WTC11 (cell line): ENCODE measurements around the gene FBXO24. TPM values are rescaled to one million over a fixed set of nuclear protein-coding genes. Genes with fewer than 3 reads are reported as not detected.

Source experiments
- ATAC-seq: fragments of 200-7000 bp; cut with Tn5 transposase; 2 replicates; pipeline ENCODE4 v1.10.0; 2021; ENCODE audit warnings: mild to moderate bottlenecking, moderate library complexity
- CTCF ChIA-PET: fragments of 300-600 bp; sonication (Branson Sonifier 250); formaldehyde crosslinking; loops from one replicate; lab custom pipeline; 2021; ENCODE audit warnings: antibody characterized with exemption; lab: Charles Lee
- POLR2A ChIA-PET: fragments of 350-600 bp; sonication (Branson Sonifier 250); formaldehyde crosslinking; loops from one replicate; lab custom pipeline; 2021; ENCODE audit warnings: antibody characterized with exemption; lab: Charles Lee
- DNase-seq: peaks from one replicate; pipeline ENCODE4 v3.0.0; 2021; ENCODE audit warnings: low spot score
- H3K27ac Mint-ChIP-seq: 2 replicates; pipeline ENCODE4 v1.8.0; 2021; ENCODE audit warnings: mixed read lengths
- H3K27me3 Mint-ChIP-seq: 2 replicates; pipeline ENCODE4 v1.8.0; 2021; ENCODE audit warnings: low read depth, mild to moderate bottlenecking, moderate library complexity, mixed read lengths
- H3K36me3 Mint-ChIP-seq: 2 replicates; pipeline ENCODE4 v1.8.0; 2021; ENCODE audit warnings: mixed read lengths
- H3K4me1 Mint-ChIP-seq: 2 replicates; pipeline ENCODE4 v1.8.0; 2022; ENCODE audit warnings: mixed read lengths
- H3K4me3 Mint-ChIP-seq: 2 replicates; pipeline ENCODE4 v1.8.0; 2021; ENCODE audit warnings: mild to moderate bottlenecking, moderate library complexity, mixed read lengths
- H3K9me3 Mint-ChIP-seq: 2 replicates; pipeline ENCODE4 v1.8.0; 2021; ENCODE audit warnings: mixed read lengths
- ELF4 ChIP-seq: sonication (generic); formaldehyde crosslinking; IDR thresholded peaks from 2 replicates; pipeline ENCODE4 v1.8.1; 2022; ENCODE audit warnings: low read depth, mild to moderate bottlenecking, moderate library complexity, missing genetic modification reagents
- EMX1 ChIP-seq: fragments of 250-450 bp; sonication (Bioruptor Pico); IDR thresholded peaks from 2 replicates; pipeline ENCODE4 v1.8.0; 2021; ENCODE audit warnings: mild to moderate bottlenecking
- FOXK1 ChIP-seq: sonication (generic); formaldehyde crosslinking; IDR thresholded peaks from 2 replicates; pipeline ENCODE4 v1.8.0; 2022; ENCODE audit warnings: mild to moderate bottlenecking, moderate library complexity, missing genetic modification reagents
- FOXP1 ChIP-seq: sonication (generic); formaldehyde crosslinking; IDR thresholded peaks from 2 replicates; pipeline ENCODE4 v1.8.0; 2022; ENCODE audit warnings: missing genetic modification reagents, mild to moderate bottlenecking, moderate library complexity, borderline replicate concordance
- JUN ChIP-seq: sonication (generic); formaldehyde crosslinking; IDR thresholded peaks from 2 replicates; pipeline ENCODE4 v1.8.0; 2023; ENCODE audit warnings: mild to moderate bottlenecking, missing genetic modification reagents
- MYBL2 ChIP-seq: sonication (generic); formaldehyde crosslinking; IDR thresholded peaks from 2 replicates; pipeline ENCODE4 v1.8.1; 2023; ENCODE audit warnings: mild to moderate bottlenecking, moderate library complexity, missing genetic modification reagents
- NR3C1 ChIP-seq: sonication (generic); formaldehyde crosslinking; conservative IDR thresholded peaks from 2 replicates; pipeline ENCODE4 v1.8.1; 2023; ENCODE audit warnings: low read depth, mild to moderate bottlenecking, missing genetic modification reagents
- TEAD4 ChIP-seq: sonication (generic); formaldehyde crosslinking; IDR thresholded peaks from 2 replicates; pipeline ENCODE4 v1.8.0; 2022; ENCODE audit warnings: mild to moderate bottlenecking, missing genetic modification reagents
- ZNF416 ChIP-seq: fragments of 250-450 bp; sonication (Bioruptor Pico); IDR thresholded peaks from 2 replicates; pipeline ENCODE4 v1.9.0; 2021; ENCODE audit warnings: mild to moderate bottlenecking, inconsistent platforms
- total RNA-seq: library from RNA; stranded (reverse); gene quantifications from 3 replicates; pipeline ENCODE4 v1.2.3, GENCODE V29; 2021
- TF ChIP-seq, protein P1 (sequence below): sonication (generic); formaldehyde crosslinking; IDR thresholded peaks from 2 replicates; pipeline ENCODE4 v1.8.0; 2023; ENCODE audit warnings: missing genetic modification reagents
- TF ChIP-seq, protein P2 (sequence below): sonication (generic); formaldehyde crosslinking; IDR thresholded peaks from 2 replicates; pipeline ENCODE4 v1.8.1; 2023; ENCODE audit warnings: mild to moderate bottlenecking, missing genetic modification reagents, borderline replicate concordance
- TF ChIP-seq, protein P3 (sequence below): fragments of 250-450 bp; sonication (Bioruptor Pico); IDR thresholded peaks from 2 replicates; pipeline ENCODE4 v1.9.0; 2021; ENCODE audit warnings: mild to moderate bottlenecking, borderline replicate concordance
- TF ChIP-seq, protein P4 (sequence below): fragments of 250-450 bp; sonication (Bioruptor Pico); conservative IDR thresholded peaks from 2 replicates; pipeline ENCODE4 v1.9.0; 2021; ENCODE audit warnings: mild to moderate bottlenecking
- TF ChIP-seq, protein P5 (sequence below): sonication (generic); formaldehyde crosslinking; IDR thresholded peaks from 2 replicates; pipeline ENCODE4 v1.8.0; 2022; ENCODE audit warnings: missing genetic modification reagents
- TF ChIP-seq, protein P6 (sequence below): sonication (generic); formaldehyde crosslinking; IDR thresholded peaks from 2 replicates; pipeline ENCODE4 v1.8.1; 2022; ENCODE audit warnings: mild to moderate bottlenecking, missing genetic modification reagents, moderate library complexity, borderline replicate concordance
- TF ChIP-seq, protein P7 (sequence below): sonication (generic); formaldehyde crosslinking; conservative IDR thresholded peaks from 2 replicates; pipeline ENCODE4 v1.8.1; 2022; ENCODE audit warnings: mild to moderate bottlenecking, missing genetic modification reagents

Gene FBXO24
- total RNA-seq, 1 experiment from 2014 or later = 0.70 TPM

DNA sequence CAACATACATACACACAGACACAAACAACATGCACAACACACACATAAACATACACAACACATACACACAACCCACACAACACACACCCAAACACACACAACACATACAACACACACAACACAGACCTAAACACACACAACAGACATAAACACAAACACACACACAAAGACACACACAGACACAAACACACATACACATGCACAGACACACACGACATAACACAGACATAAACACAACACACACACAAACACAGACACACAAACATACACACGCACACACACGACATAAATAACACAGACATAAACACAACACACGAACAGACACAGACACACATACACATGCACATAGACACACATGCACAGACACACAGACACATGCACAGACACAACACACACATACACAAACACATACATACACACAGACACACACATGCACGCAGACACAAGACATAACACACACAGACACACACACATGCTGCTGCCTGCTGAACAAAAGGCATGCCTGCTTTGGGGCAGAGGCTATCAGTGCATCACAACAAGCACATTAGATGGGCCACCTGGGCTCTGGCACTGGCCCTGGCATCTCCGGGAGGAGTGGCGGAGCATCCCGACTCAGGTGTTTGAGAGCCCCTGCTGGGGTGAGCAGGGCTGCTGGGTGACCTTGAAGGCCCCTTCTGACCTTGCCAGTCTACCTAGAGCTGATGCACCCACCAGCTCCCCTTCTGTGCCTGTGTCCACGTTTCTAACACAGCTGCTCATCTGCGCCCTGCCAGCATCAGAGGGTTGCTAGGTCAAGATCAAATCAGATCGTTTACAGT is 5.5 kb upstream of the FBXO24 start:
- no peaks in the 10 kb centered on the region for H3K27me3 Mint-ChIP-seq
- DNase-seq (no peak), ATAC-seq (no peak)
- ChIA-PET POLR2A (no interaction called here), CTCF (no interaction called here)
- peaks cover 18% of the 10 kb centered on the region for H3K4me1 Mint-ChIP-seq
- H3K4me3 Mint-ChIP-seq = no peak overlapping the region
- H3K9me3 Mint-ChIP-seq = no peaks in the 10 kb centered on the region
- no peak for TF ChIP-seq NR3C1 (CRISPR knock-in tag)
- TF ChIP-seq ELF4 (CRISPR knock-in tag) = no peak
- TF ChIP-seq TEAD4 = no peak
- TF ChIP-seq MYBL2 (CRISPR knock-in tag) = no peak
- TF ChIP-seq, protein P1, sequence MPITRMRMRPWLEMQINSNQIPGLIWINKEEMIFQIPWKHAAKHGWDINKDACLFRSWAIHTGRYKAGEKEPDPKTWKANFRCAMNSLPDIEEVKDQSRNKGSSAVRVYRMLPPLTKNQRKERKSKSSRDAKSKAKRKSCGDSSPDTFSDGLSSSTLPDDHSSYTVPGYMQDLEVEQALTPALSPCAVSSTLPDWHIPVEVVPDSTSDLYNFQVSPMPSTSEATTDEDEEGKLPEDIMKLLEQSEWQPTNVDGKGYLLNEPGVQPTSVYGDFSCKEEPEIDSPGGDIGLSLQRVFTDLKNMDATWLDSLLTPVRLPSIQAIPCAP (CRISPR knock-in tag) = no peak
- TF ChIP-seq, protein P2, sequence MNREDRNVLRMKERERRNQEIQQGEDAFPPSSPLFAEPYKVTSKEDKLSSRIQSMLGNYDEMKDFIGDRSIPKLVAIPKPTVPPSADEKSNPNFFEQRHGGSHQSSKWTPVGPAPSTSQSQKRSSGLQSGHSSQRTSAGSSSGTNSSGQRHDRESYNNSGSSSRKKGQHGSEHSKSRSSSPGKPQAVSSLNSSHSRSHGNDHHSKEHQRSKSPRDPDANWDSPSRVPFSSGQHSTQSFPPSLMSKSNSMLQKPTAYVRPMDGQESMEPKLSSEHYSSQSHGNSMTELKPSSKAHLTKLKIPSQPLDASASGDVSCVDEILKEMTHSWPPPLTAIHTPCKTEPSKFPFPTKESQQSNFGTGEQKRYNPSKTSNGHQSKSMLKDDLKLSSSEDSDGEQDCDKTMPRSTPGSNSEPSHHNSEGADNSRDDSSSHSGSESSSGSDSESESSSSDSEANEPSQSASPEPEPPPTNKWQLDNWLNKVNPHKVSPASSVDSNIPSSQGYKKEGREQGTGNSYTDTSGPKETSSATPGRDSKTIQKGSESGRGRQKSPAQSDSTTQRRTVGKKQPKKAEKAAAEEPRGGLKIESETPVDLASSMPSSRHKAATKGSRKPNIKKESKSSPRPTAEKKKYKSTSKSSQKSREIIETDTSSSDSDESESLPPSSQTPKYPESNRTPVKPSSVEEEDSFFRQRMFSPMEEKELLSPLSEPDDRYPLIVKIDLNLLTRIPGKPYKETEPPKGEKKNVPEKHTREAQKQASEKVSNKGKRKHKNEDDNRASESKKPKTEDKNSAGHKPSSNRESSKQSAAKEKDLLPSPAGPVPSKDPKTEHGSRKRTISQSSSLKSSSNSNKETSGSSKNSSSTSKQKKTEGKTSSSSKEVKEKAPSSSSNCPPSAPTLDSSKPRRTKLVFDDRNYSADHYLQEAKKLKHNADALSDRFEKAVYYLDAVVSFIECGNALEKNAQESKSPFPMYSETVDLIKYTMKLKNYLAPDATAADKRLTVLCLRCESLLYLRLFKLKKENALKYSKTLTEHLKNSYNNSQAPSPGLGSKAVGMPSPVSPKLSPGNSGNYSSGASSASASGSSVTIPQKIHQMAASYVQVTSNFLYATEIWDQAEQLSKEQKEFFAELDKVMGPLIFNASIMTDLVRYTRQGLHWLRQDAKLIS (CRISPR knock-in tag) = no peak
- no peak for TF ChIP-seq FOXP1 (CRISPR knock-in tag)
- TF ChIP-seq JUN (CRISPR knock-in tag) = no peak
- TF ChIP-seq, protein P3, sequence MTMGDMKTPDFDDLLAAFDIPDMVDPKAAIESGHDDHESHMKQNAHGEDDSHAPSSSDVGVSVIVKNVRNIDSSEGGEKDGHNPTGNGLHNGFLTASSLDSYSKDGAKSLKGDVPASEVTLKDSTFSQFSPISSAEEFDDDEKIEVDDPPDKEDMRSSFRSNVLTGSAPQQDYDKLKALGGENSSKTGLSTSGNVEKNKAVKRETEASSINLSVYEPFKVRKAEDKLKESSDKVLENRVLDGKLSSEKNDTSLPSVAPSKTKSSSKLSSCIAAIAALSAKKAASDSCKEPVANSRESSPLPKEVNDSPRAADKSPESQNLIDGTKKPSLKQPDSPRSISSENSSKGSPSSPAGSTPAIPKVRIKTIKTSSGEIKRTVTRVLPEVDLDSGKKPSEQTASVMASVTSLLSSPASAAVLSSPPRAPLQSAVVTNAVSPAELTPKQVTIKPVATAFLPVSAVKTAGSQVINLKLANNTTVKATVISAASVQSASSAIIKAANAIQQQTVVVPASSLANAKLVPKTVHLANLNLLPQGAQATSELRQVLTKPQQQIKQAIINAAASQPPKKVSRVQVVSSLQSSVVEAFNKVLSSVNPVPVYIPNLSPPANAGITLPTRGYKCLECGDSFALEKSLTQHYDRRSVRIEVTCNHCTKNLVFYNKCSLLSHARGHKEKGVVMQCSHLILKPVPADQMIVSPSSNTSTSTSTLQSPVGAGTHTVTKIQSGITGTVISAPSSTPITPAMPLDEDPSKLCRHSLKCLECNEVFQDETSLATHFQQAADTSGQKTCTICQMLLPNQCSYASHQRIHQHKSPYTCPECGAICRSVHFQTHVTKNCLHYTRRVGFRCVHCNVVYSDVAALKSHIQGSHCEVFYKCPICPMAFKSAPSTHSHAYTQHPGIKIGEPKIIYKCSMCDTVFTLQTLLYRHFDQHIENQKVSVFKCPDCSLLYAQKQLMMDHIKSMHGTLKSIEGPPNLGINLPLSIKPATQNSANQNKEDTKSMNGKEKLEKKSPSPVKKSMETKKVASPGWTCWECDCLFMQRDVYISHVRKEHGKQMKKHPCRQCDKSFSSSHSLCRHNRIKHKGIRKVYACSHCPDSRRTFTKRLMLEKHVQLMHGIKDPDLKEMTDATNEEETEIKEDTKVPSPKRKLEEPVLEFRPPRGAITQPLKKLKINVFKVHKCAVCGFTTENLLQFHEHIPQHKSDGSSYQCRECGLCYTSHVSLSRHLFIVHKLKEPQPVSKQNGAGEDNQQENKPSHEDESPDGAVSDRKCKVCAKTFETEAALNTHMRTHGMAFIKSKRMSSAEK (CRISPR knock-in tag) = no peak
- no peak for TF ChIP-seq FOXK1 (CRISPR knock-in tag)
- TF ChIP-seq, protein P4, sequence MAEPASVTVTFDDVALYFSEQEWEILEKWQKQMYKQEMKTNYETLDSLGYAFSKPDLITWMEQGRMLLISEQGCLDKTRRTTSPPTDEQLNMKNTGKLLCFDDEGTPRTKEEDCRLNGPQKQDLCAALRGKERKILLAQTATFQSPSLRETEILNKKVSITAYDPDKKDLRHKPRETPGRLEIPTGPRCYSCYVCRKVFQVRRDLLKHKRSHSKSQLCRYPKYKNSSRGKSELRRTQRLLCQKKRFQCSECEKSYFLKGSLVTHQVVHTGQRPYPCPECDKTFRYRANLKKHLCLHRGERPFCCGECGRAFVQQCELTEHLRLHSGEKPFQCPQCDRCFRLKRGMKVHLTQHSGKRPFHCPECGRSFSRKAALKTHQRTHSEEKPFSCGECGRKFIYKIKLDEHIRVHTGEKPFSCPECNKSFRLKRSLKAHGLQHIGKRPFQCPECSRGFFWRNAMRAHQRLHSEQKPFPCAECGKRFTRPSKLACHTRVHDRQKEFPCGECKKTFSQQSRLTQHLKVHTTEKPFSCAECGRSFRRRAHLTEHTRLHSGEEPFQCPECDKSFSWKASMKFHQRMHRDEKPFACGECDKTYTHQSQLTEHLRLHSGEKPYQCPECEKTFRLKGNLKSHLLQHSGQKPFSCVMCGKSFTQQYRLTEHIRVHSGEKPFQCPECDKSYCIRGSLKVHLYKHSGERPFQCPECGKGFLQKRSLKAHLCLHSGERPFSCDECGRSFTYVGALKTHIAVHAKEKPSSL (CRISPR knock-in tag) = no peak
- TF ChIP-seq, protein P5, sequence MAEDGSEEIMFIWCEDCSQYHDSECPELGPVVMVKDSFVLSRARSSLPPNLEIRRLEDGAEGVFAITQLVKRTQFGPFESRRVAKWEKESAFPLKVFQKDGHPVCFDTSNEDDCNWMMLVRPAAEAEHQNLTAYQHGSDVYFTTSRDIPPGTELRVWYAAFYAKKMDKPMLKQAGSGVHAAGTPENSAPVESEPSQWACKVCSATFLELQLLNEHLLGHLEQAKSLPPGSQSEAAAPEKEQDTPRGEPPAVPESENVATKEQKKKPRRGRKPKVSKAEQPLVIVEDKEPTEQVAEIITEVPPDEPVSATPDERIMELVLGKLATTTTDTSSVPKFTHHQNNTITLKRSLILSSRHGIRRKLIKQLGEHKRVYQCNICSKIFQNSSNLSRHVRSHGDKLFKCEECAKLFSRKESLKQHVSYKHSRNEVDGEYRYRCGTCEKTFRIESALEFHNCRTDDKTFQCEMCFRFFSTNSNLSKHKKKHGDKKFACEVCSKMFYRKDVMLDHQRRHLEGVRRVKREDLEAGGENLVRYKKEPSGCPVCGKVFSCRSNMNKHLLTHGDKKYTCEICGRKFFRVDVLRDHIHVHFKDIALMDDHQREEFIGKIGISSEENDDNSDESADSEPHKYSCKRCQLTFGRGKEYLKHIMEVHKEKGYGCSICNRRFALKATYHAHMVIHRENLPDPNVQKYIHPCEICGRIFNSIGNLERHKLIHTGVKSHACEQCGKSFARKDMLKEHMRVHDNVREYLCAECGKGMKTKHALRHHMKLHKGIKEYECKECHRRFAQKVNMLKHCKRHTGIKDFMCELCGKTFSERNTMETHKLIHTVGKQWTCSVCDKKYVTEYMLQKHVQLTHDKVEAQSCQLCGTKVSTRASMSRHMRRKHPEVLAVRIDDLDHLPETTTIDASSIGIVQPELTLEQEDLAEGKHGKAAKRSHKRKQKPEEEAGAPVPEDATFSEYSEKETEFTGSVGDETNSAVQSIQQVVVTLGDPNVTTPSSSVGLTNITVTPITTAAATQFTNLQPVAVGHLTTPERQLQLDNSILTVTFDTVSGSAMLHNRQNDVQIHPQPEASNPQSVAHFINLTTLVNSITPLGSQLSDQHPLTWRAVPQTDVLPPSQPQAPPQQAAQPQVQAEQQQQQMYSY (CRISPR knock-in tag) = no peak
- TF ChIP-seq, protein P6, sequence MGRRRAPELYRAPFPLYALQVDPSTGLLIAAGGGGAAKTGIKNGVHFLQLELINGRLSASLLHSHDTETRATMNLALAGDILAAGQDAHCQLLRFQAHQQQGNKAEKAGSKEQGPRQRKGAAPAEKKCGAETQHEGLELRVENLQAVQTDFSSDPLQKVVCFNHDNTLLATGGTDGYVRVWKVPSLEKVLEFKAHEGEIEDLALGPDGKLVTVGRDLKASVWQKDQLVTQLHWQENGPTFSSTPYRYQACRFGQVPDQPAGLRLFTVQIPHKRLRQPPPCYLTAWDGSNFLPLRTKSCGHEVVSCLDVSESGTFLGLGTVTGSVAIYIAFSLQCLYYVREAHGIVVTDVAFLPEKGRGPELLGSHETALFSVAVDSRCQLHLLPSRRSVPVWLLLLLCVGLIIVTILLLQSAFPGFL = no peak
- TF ChIP-seq, protein P7, sequence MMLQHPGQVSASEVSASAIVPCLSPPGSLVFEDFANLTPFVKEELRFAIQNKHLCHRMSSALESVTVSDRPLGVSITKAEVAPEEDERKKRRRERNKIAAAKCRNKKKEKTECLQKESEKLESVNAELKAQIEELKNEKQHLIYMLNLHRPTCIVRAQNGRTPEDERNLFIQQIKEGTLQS (CRISPR knock-in tag) = no peak
- no peak for TF ChIP-seq EMX1
- TF ChIP-seq ZNF416 = no peak
- peaks cover 7% of the 10 kb centered on the region; the same call in 1 of the 2 replicates for H3K36me3 Mint-ChIP-seq
- no peak overlapping the region for H3K27ac Mint-ChIP-seq
